ENCODE data around the gene GMDS.
A peak's percentile ranks its signal among the peaks of the same experiment; 100 is the strongest.

Gene GMDS

DNA sequence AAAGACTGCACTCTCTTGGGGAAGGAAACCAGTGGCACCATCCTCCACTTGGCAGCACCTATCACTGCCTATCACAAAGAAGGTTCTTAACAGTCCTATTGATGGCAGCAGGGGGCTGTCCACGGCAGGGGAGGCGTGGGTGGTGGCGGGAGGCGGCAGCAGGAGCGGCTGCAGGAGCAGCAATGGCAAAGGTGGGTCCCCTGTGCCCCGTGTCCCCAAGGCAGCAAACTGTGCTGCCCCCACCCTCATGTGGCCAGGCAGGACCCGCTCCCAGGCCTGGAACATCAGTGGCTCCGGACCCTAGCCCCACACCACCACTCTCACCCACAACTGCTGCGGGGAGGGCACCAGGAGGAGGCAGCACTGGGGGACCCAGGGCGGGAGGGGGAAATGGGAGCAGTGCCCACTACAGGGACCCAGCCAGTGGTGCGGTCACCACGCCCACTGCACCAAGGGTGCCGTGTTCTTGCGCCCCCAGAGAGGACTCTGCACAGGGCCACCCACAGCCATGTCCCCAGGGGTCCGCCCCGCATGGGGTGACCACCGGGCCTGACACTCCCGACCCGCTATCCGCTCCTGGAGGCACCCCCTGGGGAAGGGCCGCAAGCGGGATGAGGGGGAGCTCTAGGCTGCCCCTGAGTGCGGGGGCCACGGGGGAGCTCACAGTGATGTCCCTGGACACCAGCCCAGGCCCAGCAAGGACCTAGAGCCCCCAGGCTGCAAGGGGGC, 54.6 kb downstream of the GMDS start:
- H3K4me3 ChIP-seq (ENCODE audit: low read length) = no peak overlapping the region
- DNase-seq (ENCODE audit: low read depth) = no peak
- no peak for TF ChIP-seq CTCF (IDR thresholded peaks at IDR 0.05; ENCODE audit: insufficient read depth, low read depth, low read length, missing control alignments)

GRCh38 chr6:2188856-2189384, 56.5 kb downstream of the GMDS start:
- H3K4me3 ChIP-seq (ENCODE audit: low read length) = no peak overlapping the region
- TF ChIP-seq CTCF (IDR thresholded peaks at IDR 0.05; ENCODE audit: insufficient read depth, low read depth, low read length, missing control alignments) = no peak
- no peak for DNase-seq (ENCODE audit: low read depth)

DNA sequence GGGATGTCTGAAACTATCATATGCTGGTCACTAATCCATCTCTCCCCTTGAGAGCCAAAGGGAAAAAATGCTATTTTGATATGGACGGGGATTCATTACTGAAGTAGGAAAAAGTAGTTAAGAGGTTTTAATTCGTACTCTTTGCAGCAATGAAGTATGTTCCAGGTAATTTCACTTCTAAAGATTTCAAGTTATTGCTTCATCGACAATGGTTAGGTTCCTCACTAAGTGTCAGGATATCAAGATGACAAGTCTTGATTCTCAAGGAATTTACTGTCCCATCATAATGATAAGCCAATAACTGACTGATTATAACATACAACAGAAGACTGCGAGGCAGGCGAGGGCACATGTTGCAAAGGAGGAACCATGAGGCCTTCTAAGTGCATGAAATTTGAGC, 57.0 kb downstream of the GMDS start:
- DNase-seq (ENCODE audit: low read depth) = no peak
- no peak overlapping the region for H3K4me3 ChIP-seq (ENCODE audit: low read length)
- no peak for TF ChIP-seq CTCF (IDR thresholded peaks at IDR 0.05; ENCODE audit: insufficient read depth, low read depth, low read length, missing control alignments)

DNA sequence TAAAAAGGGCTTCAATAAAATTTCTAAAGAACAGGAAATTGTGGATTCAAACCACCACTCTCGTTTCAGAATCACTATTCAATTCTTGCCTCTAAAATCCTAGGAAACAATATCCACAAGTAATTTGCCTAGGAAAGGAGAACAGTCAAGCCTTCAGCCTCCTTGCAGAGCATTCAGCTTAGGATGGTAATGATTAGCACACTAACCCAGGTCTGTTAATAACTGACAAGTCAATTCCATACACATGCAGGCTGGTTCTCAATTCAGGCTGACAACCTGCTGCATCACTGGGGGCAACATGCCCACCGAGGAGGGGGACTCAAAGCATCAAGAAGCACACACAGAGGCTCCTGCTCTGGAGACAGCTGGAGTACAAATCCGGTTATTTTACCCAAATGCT, 57.6 kb downstream of the GMDS start:
- no peak overlapping the region for H3K4me3 ChIP-seq (ENCODE audit: low read length)
- DNase-seq (ENCODE audit: low read depth) = no peak
- TF ChIP-seq CTCF (IDR thresholded peaks at IDR 0.05; ENCODE audit: insufficient read depth, low read depth, low read length, missing control alignments) = no peak

- peak; percentile 36 for DNase-seq (ENCODE audit: low read depth)
- no peak for TF ChIP-seq CTCF (IDR thresholded peaks at IDR 0.05; ENCODE audit: insufficient read depth, low read depth, low read length, missing control alignments)
- no peak overlapping the region for H3K4me3 ChIP-seq (ENCODE audit: low read length)
These were observed 58.9 kb downstream of the GMDS start for GRCh38 chr6:2186516-2186915.

DNA sequence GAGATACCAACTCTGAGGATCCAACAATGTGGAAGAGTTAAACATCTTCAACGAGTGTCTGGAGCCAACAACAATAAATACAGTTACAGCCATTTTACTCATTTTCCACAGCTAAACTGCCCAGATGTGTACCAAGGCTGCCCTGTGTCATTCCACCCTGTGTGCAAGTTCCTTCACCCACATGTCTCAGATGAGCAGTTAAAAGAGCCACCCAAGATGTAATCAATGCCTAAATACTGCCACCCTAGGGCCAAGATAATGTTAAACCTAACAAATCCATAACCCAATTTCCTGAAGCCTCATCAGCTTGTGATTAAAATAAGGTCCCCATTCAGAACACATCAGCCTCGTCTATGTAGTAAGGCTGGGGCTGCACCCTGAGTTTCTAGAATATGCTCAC, 59.9 kb downstream of the GMDS start:
- no peak for TF ChIP-seq CTCF (IDR thresholded peaks at IDR 0.05; ENCODE audit: insufficient read depth, low read depth, low read length, missing control alignments)
- peak; percentile 13 for DNase-seq (ENCODE audit: low read depth)
- no peak overlapping the region for H3K4me3 ChIP-seq (ENCODE audit: low read length)

Data from epithelial cell of esophagus (primary cell).